ENCODE data around the gene MAPK7.

DNA sequence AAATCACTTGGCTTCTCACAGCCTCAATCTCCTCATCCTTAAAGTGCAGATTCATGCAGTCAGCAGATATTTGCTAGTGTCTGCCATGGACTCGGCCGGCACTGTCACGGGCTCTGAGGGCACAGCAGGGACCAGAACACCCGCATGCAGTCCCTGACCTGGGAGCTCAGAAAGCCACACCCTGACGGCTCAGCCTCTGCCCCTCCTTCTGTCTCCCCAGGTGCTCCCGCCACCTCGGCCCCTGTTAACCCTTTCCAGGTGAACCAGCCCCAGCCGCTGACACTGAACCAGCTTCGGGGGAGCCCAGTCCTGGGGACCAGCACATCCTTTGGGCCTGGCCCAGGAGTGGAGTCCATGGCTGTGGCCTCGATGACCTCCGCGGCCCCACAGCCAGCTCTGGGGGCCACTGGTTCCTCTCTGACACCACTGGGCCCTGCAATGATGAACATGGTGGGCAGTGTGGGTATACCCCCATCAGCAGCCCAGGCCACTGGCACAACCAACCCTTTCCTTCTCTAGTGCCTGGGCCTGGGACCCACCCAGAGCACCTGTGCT is 44.5 kb upstream of the MAPK7 start:
- TF ChIP-seq GABPB2 (CRISPR knock-in tag; conservative IDR thresholded peaks at IDR 0.05) = no peak
- TF ChIP-seq TBL1XR1 (IDR thresholded peaks at IDR 0.05; ENCODE audit: low read length in 2 of 2) = no peak
- no peak for TF ChIP-seq ZNF24 (IDR thresholded peaks at IDR 0.05)
- no peak for TF ChIP-seq RBBP5 (IDR thresholded peaks at IDR 0.05; ENCODE audit: borderline replicate concordance, insufficient read depth, low read length, poor library complexity, severe bottlenecking)
- TF ChIP-seq, protein P1, sequence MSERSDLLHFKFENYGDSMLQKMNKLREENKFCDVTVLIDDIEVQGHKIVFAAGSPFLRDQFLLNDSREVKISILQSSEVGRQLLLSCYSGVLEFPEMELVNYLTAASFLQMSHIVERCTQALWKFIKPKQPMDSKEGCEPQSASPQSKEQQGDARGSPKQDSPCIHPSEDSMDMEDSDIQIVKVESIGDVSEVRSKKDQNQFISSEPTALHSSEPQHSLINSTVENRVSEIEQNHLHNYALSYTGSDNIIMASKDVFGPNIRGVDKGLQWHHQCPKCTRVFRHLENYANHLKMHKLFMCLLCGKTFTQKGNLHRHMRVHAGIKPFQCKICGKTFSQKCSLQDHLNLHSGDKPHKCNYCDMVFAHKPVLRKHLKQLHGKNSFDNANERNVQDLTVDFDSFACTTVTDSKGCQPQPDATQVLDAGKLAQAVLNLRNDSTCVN (CRISPR knock-in tag; IDR thresholded peaks at IDR 0.05) = no peak
- TF ChIP-seq, protein P2, sequence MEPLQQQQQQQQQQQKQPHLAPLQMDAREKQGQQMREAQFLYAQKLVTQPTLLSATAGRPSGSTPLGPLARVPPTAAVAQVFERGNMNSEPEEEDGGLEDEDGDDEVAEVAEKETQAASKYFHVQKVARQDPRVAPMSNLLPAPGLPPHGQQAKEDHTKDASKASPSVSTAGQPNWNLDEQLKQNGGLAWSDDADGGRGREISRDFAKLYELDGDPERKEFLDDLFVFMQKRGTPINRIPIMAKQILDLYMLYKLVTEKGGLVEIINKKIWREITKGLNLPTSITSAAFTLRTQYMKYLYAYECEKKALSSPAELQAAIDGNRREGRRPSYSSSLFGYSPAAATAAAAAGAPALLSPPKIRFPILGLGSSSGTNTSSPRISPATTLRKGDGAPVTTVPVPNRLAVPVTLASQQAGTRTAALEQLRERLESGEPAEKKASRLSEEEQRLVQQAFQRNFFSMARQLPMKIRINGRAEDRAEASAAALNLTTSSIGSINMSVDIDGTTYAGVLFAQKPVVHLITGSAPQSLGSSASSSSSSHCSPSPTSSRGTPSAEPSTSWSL (CRISPR knock-in tag; IDR thresholded peaks at IDR 0.05; ENCODE audit: borderline replicate concordance) = no peak
- no peak for TF ChIP-seq KAT7 (CRISPR knock-in tag; IDR thresholded peaks at IDR 0.05; ENCODE audit: borderline replicate concordance)
- no peak for TF ChIP-seq ZBTB1 (CRISPR knock-in tag; IDR thresholded peaks at IDR 0.05; ENCODE audit: borderline replicate concordance, low read depth)
- no peak for TF ChIP-seq ZNF354B (CRISPR knock-in tag; IDR thresholded peaks at IDR 0.05)
- TF ChIP-seq POLR3G (IDR thresholded peaks at IDR 0.05; ENCODE audit: extremely low read depth, insufficient read length, insufficient replicate concordance) = no peak
- TF ChIP-seq, protein P3, sequence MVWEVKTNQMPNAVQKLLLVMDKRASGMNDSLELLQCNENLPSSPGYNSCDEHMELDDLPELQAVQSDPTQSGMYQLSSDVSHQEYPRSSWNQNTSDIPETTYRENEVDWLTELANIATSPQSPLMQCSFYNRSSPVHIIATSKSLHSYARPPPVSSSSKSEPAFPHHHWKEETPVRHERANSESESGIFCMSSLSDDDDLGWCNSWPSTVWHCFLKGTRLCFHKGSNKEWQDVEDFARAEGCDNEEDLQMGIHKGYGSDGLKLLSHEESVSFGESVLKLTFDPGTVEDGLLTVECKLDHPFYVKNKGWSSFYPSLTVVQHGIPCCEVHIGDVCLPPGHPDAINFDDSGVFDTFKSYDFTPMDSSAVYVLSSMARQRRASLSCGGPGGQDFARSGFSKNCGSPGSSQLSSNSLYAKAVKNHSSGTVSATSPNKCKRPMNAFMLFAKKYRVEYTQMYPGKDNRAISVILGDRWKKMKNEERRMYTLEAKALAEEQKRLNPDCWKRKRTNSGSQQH (CRISPR knock-in tag; IDR thresholded peaks at IDR 0.05) = no peak
- no peak for TF ChIP-seq EZH2 (IDR thresholded peaks at IDR 0.05; ENCODE audit: borderline replicate concordance, low read depth, low read length)
- no peak for TF ChIP-seq DMBX1 (CRISPR knock-in tag; IDR thresholded peaks at IDR 0.05; ENCODE audit: borderline replicate concordance)
- TF ChIP-seq, protein P4, sequence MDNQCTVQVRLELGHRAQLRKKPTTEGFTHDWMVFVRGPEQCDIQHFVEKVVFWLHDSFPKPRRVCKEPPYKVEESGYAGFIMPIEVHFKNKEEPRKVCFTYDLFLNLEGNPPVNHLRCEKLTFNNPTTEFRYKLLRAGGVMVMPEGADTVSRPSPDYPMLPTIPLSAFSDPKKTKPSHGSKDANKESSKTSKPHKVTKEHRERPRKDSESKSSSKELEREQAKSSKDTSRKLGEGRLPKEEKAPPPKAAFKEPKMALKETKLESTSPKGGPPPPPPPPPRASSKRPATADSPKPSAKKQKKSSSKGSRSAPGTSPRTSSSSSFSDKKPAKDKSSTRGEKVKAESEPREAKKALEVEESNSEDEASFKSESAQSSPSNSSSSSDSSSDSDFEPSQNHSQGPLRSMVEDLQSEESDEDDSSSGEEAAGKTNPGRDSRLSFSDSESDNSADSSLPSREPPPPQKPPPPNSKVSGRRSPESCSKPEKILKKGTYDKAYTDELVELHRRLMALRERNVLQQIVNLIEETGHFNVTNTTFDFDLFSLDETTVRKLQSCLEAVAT (IDR thresholded peaks at IDR 0.05) = no peak

Measured in K562 (cell line).